HepG2 (cell line): ENCODE measurements around the gene SRSF6. TPM values are rescaled to one million over a fixed set of nuclear protein-coding genes. Genes with fewer than 3 reads are reported as not detected.

Experiments
- ATAC-seq: fragments of 200-7000 bp; cut with Tn5 transposase; 3 replicates; pipeline ENCODE4 v1.9.1; 2020; ENCODE audit warnings: mild to moderate bottlenecking, moderate library complexity
- BruUV-seq: library from RNA; stranded (reverse); fragments of 400-500 nt; replicated peaks from 2 replicates; lab custom pipeline; 2021; lab: Mats Ljungman, UMichigan
- CTCF ChIA-PET: fragments of 300-600 bp; formaldehyde crosslinking; extraction: SDS; loops from one replicate; lab custom pipeline; 2021; ENCODE audit warnings: low total read pairs, inconsistent platforms, low intra/inter-chr PET ratio; lab: Yijun Ruan, JAX
- POLR2A ChIA-PET: fragments of 350-600 bp; sonication (Branson Sonifier 250); formaldehyde crosslinking; loops from one replicate; lab custom pipeline; 2020; ENCODE audit warnings: antibody characterized with exemption, inconsistent platforms; lab: Yijun Ruan, JAX
- DNase-seq: peaks from one replicate; pipeline ENCODE4 v3.0.0-alpha.2; 2015; ENCODE audit warnings: low spot score
- FAIRE-seq: peaks from 3 replicates; lab custom pipeline; 2011; peaks lifted over from hg19 to GRCh38; lab: Jason Lieb, UNC
- H2AFZ ChIP-seq: one replicate; pipeline ENCODE4 v1.6.1; 2011; ENCODE audit warnings: low read length, inconsistent platforms
- H3K27ac ChIP-seq: fragments of 300-600 bp; 3 replicates; pipeline ENCODE4 v1.8.0; 2011; ENCODE audit warnings: mixed run types, mild to moderate bottlenecking, mixed read lengths, low read length, inconsistent platforms; ENCODE audit not compliant: insufficient read depth; ENCODE audit errors: extremely low read length
- H3K27me3 ChIP-seq, 2 experiments: fragments of 200-600 bp in 1 of 2; 2 replicates in 1 of 2; 3 replicates in 1 of 2; pipeline versions ENCODE4 v1.6.0 to v1.8.0; 2011; ENCODE audit warnings: low read length in 2 of 2, mild to moderate bottlenecking in 2 of 2, moderate library complexity in 2 of 2, inconsistent platforms in 1 of 2; ENCODE audit not compliant: insufficient read depth in 2 of 2, control insufficient read depth in 1 of 2
- H3K36me3 ChIP-seq, 2 experiments: fragments of 200-600 bp in 1 of 2; replicated peaks in 1 of 2; 2 replicates in 1 of 2; 3 replicates in 1 of 2; pipeline versions ENCODE4 v1.5.1 to v1.8.0; 2011; ENCODE audit warnings: low read length in 2 of 2, inconsistent platforms in 1 of 2; ENCODE audit not compliant: insufficient read depth in 2 of 2, control insufficient read depth in 1 of 2
- H3K4me1 ChIP-seq: 2 replicates; pipeline ENCODE4 v1.5.1; 2012; ENCODE audit warnings: low read length, inconsistent platforms; ENCODE audit not compliant: insufficient read depth
- H3K4me2 ChIP-seq: 2 replicates; pipeline ENCODE4 v1.6.0; 2011; ENCODE audit warnings: low read depth, low read length, inconsistent platforms
- H3K4me3 ChIP-seq, 3 experiments: fragments of 200-600 bp in 1 of 3; sonication (generic), shearing (Covaris generic) in 1 of 3; replicated peaks in 1 of 3; 2 replicates each; pipeline ENCODE4 v1.5.1; 2011 to 2016; ENCODE audit warnings: low read length in 3 of 3, inconsistent platforms in 2 of 3, low read depth in 2 of 3, mild to moderate bottlenecking in 2 of 3, control low read depth in 1 of 3, mixed read lengths in 1 of 3; ENCODE audit not compliant: insufficient read depth in 1 of 3
- H3K79me2 ChIP-seq: one replicate; pipeline ENCODE4 v1.6.1; 2011; ENCODE audit warnings: low read length, inconsistent platforms; ENCODE audit not compliant: insufficient read depth
- H3K9ac ChIP-seq: 2 replicates; pipeline ENCODE4 v1.6.0; 2011; ENCODE audit warnings: mild to moderate bottlenecking, low read depth, low read length, inconsistent platforms; ENCODE audit not compliant: insufficient read depth
- H3K9me3 ChIP-seq: 2 replicates; pipeline ENCODE4 v1.5.1; 2012; ENCODE audit warnings: mild to moderate bottlenecking, low read length
- H4K20me1 ChIP-seq: 2 replicates; pipeline ENCODE4 v1.6.0; 2011; ENCODE audit warnings: inconsistent platforms, mild to moderate bottlenecking, low read length, moderate library complexity; ENCODE audit not compliant: insufficient read depth
- EEA1 ChIP-seq: sonication (generic); formaldehyde crosslinking; IDR thresholded peaks from 2 replicates; pipeline ENCODE4 v1.5.1; 2020; ENCODE audit warnings: mild to moderate bottlenecking, missing genetic modification reagents, borderline replicate concordance
- FOXC1 ChIP-seq: sonication (generic); formaldehyde crosslinking; IDR thresholded peaks from 2 replicates; pipeline ENCODE4 v1.8.0; 2022; ENCODE audit warnings: mild to moderate bottlenecking, missing genetic modification reagents, borderline replicate concordance
- NR2F1 ChIP-seq, 2 experiments: fragments of 450-650 bp in 1 of 2; formaldehyde crosslinking in 1 of 2; IDR thresholded peaks; 2 replicates each; pipeline versions ENCODE4 v1.5.0 to v1.6.1; 2016 to 2020; ENCODE audit warnings: mild to moderate bottlenecking in 1 of 2, missing compliant biosample characterization in 1 of 2, missing genetic modification reagents in 1 of 2, moderate library complexity in 1 of 2
- PREB ChIP-seq: sonication (generic); formaldehyde crosslinking; IDR thresholded peaks from 2 replicates; pipeline ENCODE4 v1.4.0; 2020; ENCODE audit warnings: missing genetic modification reagents
- RNF219 ChIP-seq: sonication (generic); formaldehyde crosslinking; IDR thresholded peaks from 2 replicates; pipeline ENCODE4 v1.5.0; 2020; ENCODE audit warnings: mild to moderate bottlenecking, missing genetic modification reagents
- TERF1 ChIP-seq: sonication (generic); formaldehyde crosslinking; IDR thresholded peaks from 2 replicates; pipeline ENCODE4 v1.8.0; 2022; ENCODE audit warnings: mild to moderate bottlenecking, missing genetic modification reagents, moderate library complexity
- TMF1 ChIP-seq: sonication (generic); formaldehyde crosslinking; IDR thresholded peaks from 2 replicates; pipeline ENCODE4 v1.8.1; 2022; ENCODE audit warnings: low read depth, missing genetic modification reagents
- ZNF121 ChIP-seq: sonication (generic); formaldehyde crosslinking; IDR thresholded peaks from 2 replicates; pipeline ENCODE4 v1.5.0; 2020; ENCODE audit warnings: mild to moderate bottlenecking, missing genetic modification reagents
- ZNF574 ChIP-seq: sonication (generic); formaldehyde crosslinking; IDR thresholded peaks from 2 replicates; pipeline ENCODE4 v1.4.0; 2020; ENCODE audit warnings: missing genetic modification reagents
- WGBS: methylation state at CpG from one replicate; pipeline ENCODE4 v1.1.6; 2017; ENCODE audit warnings: low lambda C conversion rate; 5-methylcytosine and 5-hydroxymethylcytosine counted together
- in situ Hi-C: cut with HindIII; loops from 2 replicates; pipeline ENCODE4 v1.10.0; 2017; ENCODE audit warnings: low pct_unique_long_range_greater_than_20kb; ENCODE audit not compliant: extremely low pct_ligation_motif_present
- intact Hi-C: fragments of 100-400 bp; cut with micrococcal nuclease; formaldehyde crosslinking; loops from one replicate; pipeline ENCODE4 v1.10.0; 2022; ENCODE audit not compliant: unreplicated experiment
- polyA plus RNA-seq, 8 experiments: library from polyadenylated mRNA; depleted of rRNA in 3 of 8; stranded (reverse) in 7 of 8; unstranded in 1 of 8; fragments of >200 nt; fragmentation: Illumina TruSeq in 4 of 8; extraction: Trizol in 4 of 8; gene quantifications; 2 replicates each; pipeline versions ENCODE4 v1.2.1 to v1.2.3, GENCODE V29; 2011 to 2016; ENCODE audit warnings: low read depth in 4 of 8, missing spikeins in 1 of 8, mixed read lengths in 1 of 8; ENCODE audit not compliant: insufficient read depth in 1 of 8
- total RNA-seq, 5 experiments: library from RNA; depleted of rRNA; stranded (reverse); fragments of >200 nt; fragmentation: Illumina TruSeq; extraction: Trizol; gene quantifications; 2 replicates each; pipeline ENCODE4 v1.2.3, GENCODE V29; 2016; ENCODE audit warnings: low read depth in 1 of 5

The SRSF6 gene
- total and polyA plus RNA-seq, 2 of the 13 experiments (the other 11 are each of a cell fraction or from before 2014, with no cell fraction given): 156 to 194 TPM

- TF ChIP-seq PREB (CRISPR knock-in tag): no peak
These were observed 15.1 kb downstream of the SRSF6 start (continued) for GRCh38 chr20:43472671-43473380.

- no peak overlapping the region for H2AFZ ChIP-seq
- H3K4me2 ChIP-seq: no peak overlapping the region
- POLR2A ChIA-PET: interaction anchor here (1.3 kb wide), 1 partner anchor 16 kb away, joined by 6 read pairs; no protein-coding TSS in a partner anchor
- no peak for FAIRE-seq
- no peaks in the 10 kb centered on the region for H3K4me1 ChIP-seq
- BruUV-seq: no TSS peak
- CTCF ChIA-PET: no interaction called here
- H3K36me3 ChIP-seq: peaks cover 0 to 4% of the 10 kb centered on the region in 2 experiments; a peak in 2 of 5 replicates
- no peaks in the 10 kb centered on the region for H3K79me2 ChIP-seq
- 94% methylated on average over 4 of the region's 4 CpGs for WGBS
- no peaks in the 10 kb centered on the region for H3K27me3 ChIP-seq
- no peak overlapping the region for H3K9ac ChIP-seq
- H3K4me3 ChIP-seq: no peak overlapping the region
- DNase-seq: no peak
- H4K20me1 ChIP-seq: no peaks in the 10 kb centered on the region; the same call in 1 of the 2 replicates
- no peak overlapping the region for H3K27ac ChIP-seq
- no peaks in the 10 kb centered on the region for H3K9me3 ChIP-seq
- in situ Hi-C loops: no loop called here
- no peak for ATAC-seq
- intact Hi-C loops: no loop called here
- TF ChIP-seq NR2F1 (CRISPR knock-in tag; IDR thresholded peaks at IDR 0.05) (peak in 1 of 2 experiments; percentile 4; a peak in 1 of 4 replicates), TERF1 (no peak), TMF1 (CRISPR knock-in tag) (no peak), ZNF574 (0 out of 2 replicates have a peak, but pooled peaks have one; percentile 22), RNF219 (CRISPR knock-in tag) (no peak), FOXC1 (CRISPR knock-in tag) (no peak), EEA1 (CRISPR knock-in tag) (no peak), ZNF121 (CRISPR knock-in tag) (peak; percentile 79)
These were observed 15.6 kb downstream of the SRSF6 start for GRCh38 chr20:43473381-43473704.
